IPS-18c (cell line): ENCODE measurements around the gene TMPRSS11F.

Experiments used
- H3K4me3 ChIP-seq: 2 replicates; pipeline ENCODE4 v1.7.0; 2013; ENCODE audit warnings: low read depth, mild to moderate bottlenecking, low read length, moderate library complexity; ENCODE audit not compliant: insufficient read depth
- H3K9me3 ChIP-seq: one replicate; pipeline ENCODE4 v1.6.1; 2013; ENCODE audit warnings: mild to moderate bottlenecking, low read length, moderate library complexity; ENCODE audit not compliant: control insufficient read depth, insufficient read depth

Gene TMPRSS11F

GRCh38 chr4:68119921-68120320, 9.7 kb downstream of the TMPRSS11F start:
- no peak overlapping the region for H3K4me3 ChIP-seq
- no peaks in the 10 kb centered on the region for H3K9me3 ChIP-seq

- Histone ChIP-seq H3K9me3 (no peaks in the 10 kb centered on the region), H3K4me3 (no peak overlapping the region)
These were observed 19.2 kb downstream of the TMPRSS11F start for GRCh38 chr4:68110441-68110840.

DNA sequence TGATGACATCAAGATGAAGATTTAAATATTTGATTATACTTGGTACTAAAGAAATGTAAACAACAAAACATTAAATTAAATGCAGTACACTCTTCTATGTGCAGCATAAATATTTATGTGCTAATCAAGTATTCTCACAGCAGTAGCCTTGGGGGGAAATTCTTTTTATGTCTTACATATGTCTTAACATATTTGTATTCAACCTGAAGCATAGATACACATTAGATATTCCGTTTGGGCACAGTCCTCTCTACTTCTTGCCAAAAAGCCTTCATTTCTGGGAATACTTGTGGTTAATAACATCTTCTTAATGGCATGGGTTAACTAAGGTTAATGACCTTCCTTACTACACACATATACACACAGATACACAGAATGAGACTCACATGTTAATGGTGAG, 19.8 kb downstream of the TMPRSS11F start:
- no peak overlapping the region for H3K4me3 ChIP-seq
- no peaks in the 10 kb centered on the region for H3K9me3 ChIP-seq

DNA sequence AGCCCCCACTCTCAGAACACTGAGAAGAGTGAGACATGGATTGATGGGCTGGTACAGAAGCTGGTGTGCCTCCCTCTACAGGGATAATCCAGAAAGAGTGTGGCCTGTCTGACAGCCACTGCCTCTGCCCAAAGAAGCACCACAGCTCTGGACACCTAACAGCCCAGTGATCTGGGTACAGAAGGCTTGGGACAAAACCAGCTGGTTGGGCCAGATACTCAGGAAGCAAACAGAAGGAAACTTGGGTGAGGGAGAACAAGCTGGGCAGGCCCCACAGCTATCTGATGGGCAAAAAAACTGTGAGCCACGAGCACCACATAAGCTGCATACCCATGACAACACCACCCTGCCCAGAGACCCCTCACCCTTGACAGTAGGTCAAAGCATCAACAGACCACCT, 46.9 kb downstream of the TMPRSS11F start:
- Histone ChIP-seq H3K4me3 (no peak overlapping the region), H3K9me3 (no peaks in the 10 kb centered on the region)

DNA sequence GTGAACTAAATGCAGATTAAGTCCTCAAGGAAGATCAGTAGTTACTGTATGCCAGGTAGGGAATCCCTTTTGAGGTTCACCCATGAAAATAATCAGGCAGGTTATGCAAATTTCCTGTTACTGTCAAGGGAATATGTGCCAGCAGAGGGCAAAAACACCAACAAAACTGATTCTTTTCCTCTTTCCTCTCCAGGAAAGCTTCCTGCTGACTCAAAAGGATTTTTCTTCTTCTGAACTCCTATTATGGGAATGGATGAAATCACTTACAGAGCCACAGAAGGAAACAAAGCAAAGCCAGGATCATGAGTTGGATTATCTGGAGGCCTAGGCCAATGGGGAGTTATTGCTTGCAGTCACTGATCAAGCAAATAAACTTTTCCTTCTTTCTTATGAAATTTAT, 49.7 kb downstream of the TMPRSS11F start:
- H3K9me3 ChIP-seq = no peaks in the 10 kb centered on the region
- H3K4me3 ChIP-seq = no peak overlapping the region

- Histone ChIP-seq H3K9me3 (no peaks in the 10 kb centered on the region), H3K4me3 (no peak overlapping the region)
These were observed 51.9 kb downstream of the TMPRSS11F start for GRCh38 chr4:68077737-68078136.

GRCh38 chr4:68077301-68077700, 52.4 kb downstream of the TMPRSS11F start:
- Histone ChIP-seq H3K9me3 (no peaks in the 10 kb centered on the region), H3K4me3 (no peak overlapping the region)

GRCh38 chr4:68076194-68076593, 53.5 kb downstream of the TMPRSS11F start:
- Histone ChIP-seq H3K9me3 (no peaks in the 10 kb centered on the region), H3K4me3 (no peak overlapping the region)

- H3K9me3 ChIP-seq = no peaks in the 10 kb centered on the region
- no peak overlapping the region for H3K4me3 ChIP-seq
These were observed 55.3 kb downstream of the TMPRSS11F start for GRCh38 chr4:68074397-68074796.

GRCh38 chr4:68070302-68070701, 59.4 kb downstream of the TMPRSS11F start:
- no peak overlapping the region for H3K4me3 ChIP-seq
- H3K9me3 ChIP-seq = no peaks in the 10 kb centered on the region

DNA sequence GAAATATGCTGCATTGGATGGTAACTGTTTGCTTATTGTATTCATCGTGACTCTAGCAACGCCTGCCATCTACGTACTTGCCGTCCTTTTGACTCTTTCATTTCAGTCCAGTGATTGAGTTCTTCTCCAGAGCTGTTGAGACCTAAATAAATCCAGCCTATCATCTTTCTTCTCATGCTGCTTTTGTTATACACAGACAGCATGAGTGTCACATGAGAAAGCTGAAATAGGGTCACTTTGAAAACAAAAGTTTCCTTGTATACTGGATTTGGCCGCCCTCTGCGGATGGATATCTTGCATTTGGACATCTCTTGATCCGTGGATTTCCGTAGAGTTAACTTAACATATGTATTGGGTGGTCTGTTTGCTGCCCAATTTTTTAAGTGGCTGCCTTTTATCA, 67.2 kb downstream of the TMPRSS11F start:
- no peaks in the 10 kb centered on the region for H3K9me3 ChIP-seq
- no peak overlapping the region for H3K4me3 ChIP-seq

GRCh38 chr4:68038272-68038671, 91.4 kb downstream of the TMPRSS11F start:
- Histone ChIP-seq H3K4me3 (no peak overlapping the region), H3K9me3 (no peaks in the 10 kb centered on the region)

DNA sequence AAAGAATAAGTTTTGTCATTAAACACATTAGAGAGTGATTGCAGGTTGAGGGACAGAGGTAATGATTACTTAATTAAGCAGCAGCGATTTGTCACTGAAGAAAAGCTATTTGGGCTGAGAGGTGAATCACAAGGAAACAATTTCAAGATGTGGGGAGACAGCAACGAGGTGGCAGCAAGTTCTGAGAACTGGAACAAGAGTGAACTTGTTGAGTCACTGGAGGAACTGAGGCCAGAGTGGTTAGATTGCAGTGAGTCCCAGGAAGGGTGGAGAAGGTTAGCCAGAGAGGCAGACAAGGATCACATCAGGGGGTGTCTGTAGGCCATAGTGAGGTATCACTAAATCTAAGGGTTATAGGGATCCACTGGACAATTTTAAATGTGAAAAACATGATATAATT, 108.5 kb downstream of the TMPRSS11F start:
- Histone ChIP-seq H3K9me3 (no peaks in the 10 kb centered on the region), H3K4me3 (no peak overlapping the region)

DNA sequence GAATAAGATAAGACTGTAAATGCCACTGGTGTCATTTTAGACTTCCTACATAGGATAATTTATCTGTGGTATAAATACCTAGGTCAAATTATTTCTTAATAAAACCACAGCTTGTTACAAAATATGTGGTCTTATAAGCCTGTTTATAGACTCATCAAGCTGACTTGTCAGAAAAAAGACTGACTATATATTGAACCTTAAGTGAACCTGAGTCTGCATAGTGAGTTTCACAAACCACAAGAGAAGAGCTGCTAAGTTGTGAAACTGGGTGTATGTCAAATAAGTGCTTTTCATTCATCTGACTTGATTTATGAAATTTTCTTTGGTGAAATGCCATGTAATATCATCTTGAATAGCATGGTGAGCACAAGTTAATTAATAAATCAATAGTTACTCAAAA, 118.0 kb downstream of the TMPRSS11F start:
- H3K9me3 ChIP-seq = no peaks in the 10 kb centered on the region
- no peak overlapping the region for H3K4me3 ChIP-seq
